HG03520 (cell line): ENCODE results near the gene FBXW5.
A peak's percentile ranks its signal among the peaks of the same experiment; 100 is the strongest.

Experiments used
- ATAC-seq: cut with Tn5 transposase; IDR thresholded peaks from one replicate; pipeline ENCODE4 v1.9.1; 2021; ENCODE audit warnings: mild to moderate bottlenecking, moderate library complexity; ENCODE audit not compliant: unreplicated experiment

FBXW5 gene

DNA sequence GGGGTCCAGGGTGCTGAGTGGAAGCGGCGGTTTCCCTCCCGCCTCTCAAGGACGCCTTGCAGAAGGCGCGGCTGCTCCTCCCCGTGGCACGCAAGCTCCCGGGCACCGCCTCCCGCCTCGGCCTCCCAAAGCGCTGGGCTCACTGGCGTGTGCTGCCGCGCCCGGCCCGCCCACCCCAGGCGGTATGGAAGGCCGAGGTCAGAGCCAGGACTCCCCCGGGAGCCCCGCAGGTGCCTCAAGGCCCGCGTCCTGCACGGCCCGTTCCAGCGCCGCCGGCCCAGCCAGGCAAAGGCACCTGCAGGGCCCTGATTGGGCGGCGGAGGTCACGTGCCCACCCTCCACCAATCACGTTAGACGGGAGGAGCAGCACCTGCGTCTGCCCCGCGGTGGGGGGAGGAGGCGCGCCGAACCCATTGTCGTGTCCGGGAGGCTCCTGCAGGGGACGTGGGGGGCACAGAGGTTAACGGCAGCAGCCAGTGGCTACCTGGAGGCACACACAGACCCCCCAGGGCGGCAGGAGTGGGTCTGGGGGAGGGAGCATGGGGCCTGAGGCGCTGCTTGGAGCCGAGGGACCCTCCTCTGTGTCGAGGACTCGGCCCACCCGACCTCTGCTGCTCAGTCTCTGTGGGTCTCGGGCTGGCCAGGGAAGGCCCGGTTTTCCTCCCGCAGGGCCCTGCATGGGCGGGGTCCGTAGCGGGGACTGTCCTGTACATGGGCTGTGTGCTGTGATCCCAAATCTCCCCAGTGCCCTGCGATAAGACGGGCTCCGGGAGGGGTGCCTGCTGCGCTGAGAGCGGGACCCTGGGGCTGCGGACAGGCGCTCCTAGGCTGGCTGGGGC is 5.5 kb upstream of the FBXW5 start:
- ATAC-seq: peak; percentile 81

DNA sequence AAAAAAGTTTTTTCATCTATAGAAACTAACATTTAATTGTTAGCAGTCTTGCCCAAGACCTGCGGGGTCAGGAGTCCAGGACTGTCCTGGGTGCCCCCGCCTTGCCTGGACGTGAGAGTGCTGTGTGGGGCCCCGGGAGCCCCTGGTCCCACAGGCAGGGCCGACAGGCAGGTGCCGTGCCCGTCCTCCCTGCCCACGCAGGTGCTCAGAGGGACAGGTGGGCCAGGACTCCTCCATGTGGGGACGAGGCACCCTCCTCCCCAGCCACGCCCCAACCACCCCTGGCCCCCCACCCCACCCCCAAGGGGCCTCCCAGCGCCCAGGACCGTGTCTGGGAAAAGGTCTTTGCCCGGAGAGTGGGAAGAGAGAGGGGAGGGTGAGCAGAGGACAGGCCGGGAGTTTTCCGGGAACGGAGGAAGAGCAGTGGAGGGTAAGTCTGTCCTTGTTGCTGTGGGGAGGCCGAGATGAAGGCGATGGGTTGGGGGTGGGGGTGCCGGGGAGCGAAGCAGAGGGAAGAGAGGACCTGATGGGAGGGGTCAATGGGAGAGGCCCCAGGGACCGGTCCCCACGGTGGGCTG is 4.8 kb upstream of the FBXW5 start:
- ATAC-seq: no peak

DNA sequence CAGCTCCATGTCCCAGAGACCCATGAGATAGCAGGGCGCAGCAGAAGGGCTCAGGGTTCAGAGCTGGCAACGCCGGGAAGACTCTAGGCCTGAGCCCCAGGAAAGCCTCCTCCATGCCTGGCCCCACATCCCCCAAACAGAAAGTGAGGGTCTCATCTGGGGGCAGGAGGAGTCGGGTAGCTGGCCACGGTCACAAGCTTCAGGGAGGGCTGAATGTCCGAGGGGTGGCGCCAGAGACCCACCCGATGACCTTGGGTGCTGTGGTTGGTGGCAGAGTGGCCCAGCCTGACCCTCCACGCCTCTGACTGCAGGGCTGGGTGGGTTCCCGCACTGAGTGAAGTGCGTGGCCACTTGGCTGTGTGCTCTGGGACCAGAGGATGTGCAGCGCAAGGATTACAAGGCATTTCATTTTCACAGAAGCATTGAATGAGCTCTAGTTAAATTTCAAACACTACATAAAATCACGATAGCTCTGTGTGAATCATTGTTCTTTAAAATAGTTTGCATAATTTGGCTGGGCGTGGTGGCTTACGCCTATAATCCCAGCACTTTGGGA is 3.5 kb upstream of the FBXW5 start:
- ATAC-seq: no peak

DNA sequence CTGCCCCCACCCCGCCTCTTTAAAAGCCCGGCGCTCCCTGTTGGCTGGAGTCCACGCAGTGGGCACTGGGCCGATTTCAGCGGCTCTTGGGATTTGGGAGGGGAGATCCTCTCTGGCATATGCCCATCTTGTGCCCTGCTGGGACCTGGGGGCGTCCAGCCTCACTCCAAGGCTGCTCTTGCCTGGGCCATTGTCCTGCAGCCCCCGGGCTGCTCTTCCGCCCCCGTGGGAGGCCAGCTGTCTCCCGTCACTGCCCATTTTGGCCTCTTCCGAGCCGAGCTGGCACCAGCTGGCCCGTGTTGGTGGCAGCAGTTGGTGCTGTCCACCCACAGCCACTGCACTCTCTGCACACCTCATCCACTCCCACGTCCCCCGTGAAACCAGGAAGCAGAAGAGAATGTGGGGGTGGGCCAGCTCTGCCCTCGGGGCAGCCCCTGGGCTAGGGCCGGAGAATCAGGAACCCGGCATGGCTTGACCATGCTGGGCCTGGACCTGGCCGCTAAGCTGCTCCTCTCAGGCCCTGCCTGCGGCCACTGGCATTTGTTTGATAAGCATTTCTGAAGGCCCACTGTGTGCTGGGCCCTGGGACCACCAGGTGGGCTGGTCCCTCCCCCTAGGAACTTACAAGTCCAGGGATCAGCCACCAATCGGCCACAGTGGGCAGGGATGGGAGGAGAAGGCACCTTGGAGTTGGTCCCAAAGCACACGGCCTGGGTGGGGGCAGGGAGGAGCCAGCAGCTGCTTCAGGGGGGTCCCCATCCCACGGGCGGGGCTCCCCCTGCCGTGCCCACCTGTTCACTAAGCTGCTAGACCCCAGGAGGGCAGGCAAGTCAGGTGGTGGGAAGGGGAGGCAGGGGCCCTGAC is 2.7 kb upstream of the FBXW5 start:
- ATAC-seq: no peak

DNA sequence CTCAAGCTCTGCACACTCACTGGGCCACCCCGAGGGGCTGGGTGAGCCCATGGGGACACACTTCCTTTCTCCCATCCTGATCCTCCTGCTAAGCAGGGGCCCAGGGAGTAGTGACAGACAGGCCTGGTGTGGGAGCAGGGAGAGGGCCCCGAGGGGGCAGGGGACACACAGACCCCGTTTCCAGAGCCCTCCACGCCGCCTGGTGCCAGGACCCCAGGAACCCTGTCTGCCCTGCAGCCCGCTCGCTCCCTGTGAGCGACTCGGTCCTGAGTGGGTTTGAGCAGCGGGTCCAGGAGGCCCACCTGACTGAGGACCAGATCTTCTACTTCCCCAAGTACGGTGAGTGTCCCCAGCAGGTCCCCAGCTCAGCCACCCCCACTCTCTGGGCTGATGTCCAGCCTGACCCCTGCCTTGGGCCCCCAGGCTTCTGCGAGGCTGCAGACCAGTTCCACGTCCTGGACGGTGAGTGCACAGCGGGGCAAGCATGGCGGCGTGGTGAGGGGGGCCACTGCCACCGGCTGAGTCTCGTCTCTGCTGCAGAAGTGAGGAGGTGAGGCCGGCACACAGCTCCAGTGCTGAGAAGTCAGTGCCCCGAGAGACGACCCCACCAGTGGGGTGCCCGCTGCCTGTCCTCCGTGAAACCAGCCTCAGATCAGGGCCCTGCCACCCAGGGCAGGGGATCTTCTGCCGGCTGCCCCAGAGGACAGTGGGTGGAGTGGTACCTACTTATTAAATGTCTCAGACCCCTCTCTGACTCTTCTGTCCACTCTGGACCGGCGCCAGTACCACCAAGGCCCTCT is 1.9 kb upstream of the FBXW5 start:
- ATAC-seq: no peak

DNA sequence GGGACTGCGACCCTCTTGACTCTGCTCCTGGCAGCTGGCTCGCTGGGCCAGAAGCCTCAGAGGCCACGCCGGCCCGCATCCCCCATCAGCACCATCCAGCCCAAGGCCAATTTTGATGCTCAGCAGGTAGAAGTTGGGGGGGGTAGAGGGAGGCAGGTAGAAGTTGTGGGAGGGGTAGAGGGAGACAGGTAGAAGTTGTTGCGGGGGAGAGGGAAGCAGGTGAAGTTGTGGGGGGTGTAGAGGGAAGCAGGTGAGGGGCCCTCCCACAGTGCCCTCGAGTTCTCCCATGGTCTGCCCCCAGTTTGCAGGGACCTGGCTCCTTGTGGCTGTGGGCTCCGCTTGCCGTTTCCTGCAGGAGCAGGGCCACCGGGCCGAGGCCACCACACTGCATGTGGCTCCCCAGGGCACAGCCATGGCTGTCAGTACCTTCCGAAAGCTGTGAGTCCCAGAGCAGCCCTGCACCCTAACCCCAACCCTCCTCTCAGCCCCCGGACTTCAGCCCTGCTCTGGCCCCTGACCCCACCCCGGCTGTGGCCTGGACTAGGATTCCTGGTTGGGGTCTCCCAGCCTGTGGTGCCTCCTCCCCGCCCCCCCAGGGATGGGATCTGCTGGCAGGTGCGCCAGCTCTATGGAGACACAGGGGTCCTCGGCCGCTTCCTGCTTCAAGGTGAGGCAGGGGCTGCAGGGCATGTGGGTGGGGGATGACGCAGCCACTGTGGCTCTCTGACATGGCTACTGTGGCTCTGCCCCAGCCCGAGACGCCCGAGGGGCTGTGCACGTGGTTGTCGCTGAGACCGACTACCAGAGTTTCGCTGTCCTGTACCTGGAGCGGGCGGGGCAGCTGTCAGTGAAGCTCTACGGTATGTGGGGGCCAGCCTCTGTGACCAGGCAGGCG is 1.0 kb upstream of the FBXW5 start:
- ATAC-seq: no peak

DNA sequence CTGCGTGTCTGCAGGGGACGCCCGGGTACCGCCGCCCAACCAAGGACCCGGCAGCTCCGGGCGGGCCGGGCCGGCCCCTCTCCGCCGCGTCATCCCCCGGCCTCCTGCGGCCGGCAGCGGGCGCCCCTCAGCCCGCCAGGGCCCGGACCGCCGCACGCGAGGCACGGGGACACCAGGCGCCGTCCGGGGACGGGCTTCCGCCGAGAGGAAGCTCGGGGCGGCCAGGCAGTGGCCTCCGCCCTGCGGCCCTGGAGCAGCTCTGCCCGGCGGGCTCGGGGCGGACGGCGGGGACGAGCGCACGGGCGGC is 373 bp downstream of the FBXW5 start:
- peak; percentile 26 for ATAC-seq

DNA sequence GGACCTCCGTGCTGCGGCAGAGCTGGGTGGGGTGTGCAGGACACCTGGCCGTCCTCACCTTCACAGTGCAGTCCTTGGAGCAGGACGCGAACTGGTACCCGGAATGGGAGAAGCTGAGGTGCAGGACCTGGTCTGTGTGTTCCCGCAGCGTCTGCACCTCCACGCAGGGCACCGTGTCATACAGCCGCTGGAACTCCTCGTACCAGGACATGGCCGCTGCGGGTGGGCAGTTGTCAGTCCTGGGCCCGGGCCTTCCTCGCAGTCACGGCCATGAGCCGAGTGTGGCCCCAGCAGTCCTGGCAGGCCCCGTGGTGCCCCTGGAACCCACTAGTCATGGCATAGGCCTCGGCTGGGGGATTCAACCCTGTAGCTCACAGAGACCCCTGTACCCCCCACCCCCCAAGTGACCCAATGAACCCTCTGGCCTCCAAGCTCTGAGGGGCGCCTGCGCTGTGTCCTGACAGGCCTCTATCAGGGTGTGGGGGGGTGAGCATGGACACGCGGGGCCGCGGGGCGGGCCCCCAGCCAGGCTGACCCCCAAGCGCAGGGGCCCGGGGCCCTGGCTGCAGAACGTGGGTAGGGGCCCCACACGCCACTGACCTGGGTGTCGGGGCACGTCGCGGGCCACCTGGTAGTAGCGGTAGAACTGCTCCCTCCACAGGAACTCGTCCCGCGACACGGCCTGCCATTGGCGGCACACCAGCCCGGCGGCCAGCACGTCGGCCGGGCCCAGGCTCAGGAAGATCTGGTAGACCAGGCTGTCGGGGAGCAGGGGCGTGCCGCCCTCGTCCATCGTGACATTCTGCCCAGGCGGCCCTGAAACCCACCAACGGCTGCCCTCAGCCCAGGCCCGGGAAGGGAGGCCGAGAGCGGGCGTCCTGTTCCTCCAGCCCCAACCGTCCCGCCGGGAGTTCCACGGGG is 987 bp downstream of the FBXW5 start:
- no peak for ATAC-seq

DNA sequence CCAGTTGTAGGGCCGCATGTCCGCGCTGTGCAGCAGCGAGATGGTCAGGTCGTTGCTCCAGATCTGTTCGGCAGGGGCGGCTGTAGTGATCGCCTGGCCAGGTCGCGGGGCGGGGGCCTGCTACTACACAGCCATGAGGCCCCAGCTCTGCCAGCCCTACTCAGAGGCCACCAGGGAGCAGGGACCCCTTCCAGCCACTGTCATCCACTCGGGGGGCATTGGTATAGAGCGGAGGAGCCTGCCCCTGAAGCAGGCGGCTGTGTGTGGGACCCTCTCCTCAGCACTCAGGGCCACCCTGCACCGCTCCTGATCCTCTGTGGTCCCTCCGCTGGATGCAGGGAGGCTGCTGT is 1.7 kb downstream of the FBXW5 start:
- no peak for ATAC-seq

DNA sequence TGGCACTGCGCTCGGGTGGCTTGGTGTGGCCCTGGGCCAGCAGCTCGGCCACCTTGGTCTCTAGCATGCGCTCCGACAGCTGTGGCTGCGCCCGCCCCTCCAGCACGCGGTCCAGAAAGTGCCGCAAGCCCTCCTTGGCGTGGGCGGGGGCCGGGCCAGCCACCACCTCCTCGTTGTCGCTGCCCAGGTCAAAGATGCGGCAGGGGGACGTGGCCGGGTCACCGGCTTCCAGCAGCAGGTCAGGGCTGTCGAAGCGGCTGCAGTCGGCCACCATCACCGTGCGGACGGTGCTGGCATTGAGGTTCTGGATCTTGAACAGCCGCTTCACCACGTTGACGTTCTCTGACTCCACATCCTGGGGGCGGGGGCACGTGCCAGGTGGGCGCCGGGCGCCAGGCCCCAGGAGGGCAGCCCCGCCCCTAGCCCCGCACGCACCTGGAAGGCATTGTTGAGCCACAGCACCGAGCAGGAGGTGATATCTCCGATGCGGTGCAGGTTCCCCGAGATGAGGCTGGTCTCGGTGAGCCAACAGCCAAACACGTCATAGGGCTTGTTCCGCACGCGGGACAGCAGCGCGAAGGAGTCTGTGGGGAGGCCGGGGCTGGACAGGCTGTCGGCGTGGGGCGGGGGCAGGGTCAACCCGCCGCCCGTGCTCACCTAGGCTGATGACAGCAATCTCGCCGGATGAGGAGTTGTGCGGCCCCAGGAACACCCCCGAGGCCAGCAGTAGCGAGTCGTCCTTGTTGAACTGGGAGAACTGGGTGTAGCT is 2.2 kb downstream of the FBXW5 start:
- ATAC-seq: no peak

DNA sequence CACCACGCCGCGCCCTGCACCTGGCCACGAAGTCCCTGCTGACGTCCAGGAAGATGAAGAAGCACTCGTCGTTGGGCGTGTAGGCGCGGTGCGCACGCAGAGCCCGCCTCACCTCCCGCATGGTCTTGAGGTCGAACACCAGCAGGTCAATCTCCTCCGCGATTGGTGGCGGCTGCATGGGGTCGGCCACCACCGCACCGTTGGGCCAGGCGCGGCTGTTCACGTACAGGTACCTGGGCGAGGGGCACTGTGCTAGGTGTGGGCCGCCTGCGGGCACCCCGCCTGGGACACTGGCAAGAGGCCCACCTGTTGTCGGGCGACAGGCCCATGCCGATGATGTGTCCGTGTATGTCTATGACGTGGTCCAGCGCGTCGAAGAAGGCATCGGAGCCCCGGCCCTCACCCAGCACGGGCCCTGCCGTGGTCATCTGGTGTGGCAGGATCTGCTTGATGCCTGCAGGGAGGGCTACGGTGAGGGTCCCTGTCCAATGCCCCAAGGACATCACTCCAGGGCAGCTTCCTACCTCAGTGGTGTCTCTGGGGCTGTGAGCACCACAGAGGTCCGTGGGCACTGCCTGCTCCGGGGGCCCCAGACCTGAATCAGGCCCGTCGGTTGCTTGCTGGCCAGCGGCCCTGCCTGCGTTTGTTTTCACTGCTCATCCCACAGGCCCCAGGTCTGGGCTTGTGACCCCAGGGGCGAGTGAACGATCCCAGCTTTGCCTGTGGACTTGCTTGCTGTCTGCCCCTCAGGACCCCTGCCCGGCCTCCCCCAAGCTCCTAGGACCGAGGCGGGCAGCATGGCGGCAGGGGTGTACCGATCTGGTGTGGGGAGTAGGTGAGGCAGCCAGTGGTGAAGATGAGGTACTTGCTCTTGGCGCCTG is 3.1 kb downstream of the FBXW5 start:
- no peak for ATAC-seq

DNA sequence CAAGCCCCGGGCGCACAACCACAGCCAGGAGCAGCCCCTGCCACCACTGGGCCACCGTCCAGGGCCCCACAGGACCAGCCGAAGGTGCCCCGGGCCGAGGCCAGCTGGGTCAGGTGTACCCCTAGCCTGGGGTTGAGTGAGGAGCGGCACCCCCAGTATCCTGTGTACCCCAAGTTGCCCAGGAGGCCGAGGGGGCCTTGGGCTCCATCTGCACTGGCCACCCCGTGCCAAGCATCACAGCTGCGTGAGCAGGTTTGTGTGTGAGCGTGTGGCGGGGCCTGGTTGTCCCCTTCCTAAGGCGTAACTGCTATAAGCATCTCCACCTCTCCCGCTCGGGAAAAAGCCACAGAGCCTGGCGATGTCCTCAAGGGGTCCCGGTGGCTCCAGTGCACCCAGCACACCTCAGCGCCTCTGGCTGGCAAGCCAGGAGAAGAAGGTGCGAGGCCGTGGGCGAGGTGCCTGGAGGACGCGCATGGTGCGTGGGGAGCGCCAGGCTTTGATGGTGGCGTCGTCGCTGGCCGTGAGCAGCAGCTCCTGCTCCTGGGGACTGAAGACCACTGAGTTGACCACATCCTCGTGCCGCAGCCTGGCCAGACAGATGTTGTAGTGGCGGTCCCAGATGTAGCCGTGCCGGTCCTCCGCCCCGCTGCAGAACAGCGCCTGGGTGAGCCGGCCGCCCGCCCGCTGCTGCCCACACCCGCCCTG is 3.9 kb downstream of the FBXW5 start:
- no peak for ATAC-seq

DNA sequence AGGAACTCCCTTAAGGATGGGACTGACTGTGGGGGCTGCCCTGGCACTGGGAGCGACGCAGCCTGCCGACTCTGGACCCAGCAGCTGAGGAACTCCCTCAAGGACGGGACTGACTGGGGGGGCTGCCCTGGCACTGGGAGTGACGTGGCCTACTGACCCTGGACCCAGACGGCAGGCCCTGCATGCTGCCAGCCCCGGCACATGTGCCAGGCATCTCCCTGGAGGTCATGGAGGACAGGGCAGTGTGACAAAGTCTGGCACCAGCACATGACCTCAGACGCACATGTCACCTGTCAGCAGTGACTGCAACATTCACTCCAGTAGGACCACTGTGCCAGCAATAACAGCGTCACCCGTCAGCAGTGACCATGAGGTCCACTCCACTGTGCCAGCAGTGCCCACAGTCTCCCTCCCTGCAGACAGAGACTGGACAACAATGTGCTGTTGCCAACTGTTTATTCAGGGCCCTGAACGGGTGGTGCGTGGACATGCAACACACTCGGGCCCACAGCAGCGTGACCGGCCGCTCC is 4.5 kb downstream of the FBXW5 start:
- no peak for ATAC-seq

DNA sequence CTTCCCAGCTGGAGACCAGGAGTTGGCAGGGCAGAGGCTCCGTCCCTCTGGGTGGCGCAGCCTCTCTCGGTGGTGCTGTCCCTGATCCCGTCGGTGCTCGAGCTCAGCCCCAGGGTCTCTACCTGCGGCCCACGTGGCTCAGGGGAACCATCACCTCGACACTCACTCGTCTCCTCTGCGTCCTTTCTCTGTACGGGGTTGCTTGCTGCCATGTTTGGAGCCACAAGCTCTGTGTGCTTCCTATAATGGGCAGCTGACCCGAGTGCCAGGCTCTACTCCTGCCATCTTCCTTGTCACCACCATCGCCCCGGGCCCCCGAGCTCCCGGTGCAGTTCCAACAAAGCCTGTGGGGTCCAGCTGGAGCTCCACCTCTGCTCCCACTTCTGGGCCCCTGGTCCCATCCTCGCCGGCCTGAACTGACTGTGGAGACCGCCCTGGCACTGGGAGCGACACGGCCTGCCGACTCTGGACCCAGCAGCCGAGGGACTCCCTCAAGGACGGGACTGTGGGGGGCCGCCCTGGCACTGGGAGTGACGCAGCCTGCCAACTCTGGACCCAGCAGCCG is 5.0 kb downstream of the FBXW5 start:
- ATAC-seq: no peak

DNA sequence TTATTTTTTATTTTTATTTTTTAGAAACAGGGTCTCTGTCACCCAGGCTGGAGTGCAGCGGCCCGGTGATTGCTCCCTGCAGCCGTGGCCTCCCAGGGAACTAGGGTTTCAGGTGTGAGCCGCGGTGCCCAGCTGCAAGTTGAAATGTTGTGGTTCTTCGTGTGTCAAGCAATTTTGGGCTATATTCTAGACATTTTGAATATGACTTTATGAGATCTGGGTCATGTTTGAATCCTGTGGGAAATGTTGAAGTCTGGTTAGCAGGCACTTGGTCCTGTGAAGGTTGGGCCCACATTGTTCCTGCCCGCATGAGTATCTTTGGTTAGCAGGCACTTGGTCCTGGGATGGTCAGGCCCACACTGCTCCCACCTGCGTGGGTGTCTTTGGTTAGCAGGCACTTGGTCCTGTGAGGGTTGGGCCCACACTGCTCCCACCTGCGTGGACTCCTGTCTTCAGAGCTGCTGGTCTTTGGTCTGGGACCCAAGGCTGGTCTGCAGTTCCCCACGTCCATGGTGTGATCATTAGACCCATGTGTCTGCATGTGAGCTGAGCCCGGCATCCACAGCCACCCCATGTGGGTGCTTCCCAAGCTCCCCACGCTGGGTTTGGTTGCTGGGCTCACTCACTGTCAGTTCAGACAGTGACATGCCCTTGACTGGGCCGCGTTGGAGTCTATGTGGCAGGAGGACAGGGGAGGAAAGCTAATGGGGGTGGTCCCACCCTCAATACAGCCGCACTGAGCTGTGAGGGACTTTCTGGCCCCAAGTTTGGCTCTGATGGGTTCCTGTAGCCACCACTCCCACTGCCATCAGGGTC is 7.1 kb downstream of the FBXW5 start:
- no peak for ATAC-seq
